Smooth muscle cell of trachea (primary cell): ENCODE results near the gene ABCG1. TPM values are rescaled to one million over a fixed set of nuclear protein-coding genes. Genes with fewer than 3 reads are reported as not detected.

Experiments
- total RNA-seq: library from RNA; depleted of rRNA; stranded (reverse); fragments of >200 nt; gene quantifications from 2 replicates; pipeline ENCODE4 v1.2.1, GENCODE V29; 2014

Gene ABCG1
- total RNA-seq, result 4.1 and 4.5 TPM in 2 replicates

DNA sequence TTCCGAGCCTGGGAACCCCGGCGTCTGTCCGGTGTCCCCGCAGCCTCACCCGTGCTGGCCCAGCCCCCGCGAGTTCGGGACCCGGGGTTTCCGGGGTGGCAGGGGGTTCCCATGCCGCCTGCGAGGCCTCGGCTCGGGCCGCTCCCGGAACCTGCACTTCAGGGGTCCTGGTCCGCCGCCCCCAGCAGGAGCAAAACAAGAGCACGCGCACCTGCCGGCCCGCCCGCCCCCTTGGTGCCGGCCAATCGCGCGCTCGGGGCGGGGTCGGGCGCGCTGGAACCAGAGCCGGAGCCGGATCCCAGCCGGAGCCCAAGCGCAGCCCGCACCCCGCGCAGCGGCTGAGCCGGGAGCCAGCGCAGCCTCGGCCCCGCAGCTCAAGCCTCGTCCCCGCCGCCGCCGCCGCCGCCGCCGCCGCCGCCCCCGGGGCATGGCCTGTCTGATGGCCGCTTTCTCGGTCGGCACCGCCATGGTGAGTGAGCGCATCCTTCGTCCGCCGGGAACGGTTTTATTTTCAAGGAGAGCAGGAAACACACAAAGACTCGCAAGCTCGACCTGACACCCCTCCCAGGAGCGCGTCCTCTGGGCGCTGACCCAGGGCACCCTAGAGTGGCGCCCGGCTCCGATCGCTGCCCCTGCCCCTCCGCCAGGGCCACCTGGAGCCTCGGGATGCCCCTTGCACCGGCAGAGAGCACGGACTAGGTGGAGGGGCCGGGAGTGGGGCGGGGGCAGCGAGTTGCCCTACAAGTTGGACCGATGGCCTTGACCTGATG, at the start of gene ABCG1:
Gene ABCG1, plus strand, starts transcription at position 305 of the 770 bp plus-strand sequence. Its CDS starts 123 bp downstream, at position 428.

DNA sequence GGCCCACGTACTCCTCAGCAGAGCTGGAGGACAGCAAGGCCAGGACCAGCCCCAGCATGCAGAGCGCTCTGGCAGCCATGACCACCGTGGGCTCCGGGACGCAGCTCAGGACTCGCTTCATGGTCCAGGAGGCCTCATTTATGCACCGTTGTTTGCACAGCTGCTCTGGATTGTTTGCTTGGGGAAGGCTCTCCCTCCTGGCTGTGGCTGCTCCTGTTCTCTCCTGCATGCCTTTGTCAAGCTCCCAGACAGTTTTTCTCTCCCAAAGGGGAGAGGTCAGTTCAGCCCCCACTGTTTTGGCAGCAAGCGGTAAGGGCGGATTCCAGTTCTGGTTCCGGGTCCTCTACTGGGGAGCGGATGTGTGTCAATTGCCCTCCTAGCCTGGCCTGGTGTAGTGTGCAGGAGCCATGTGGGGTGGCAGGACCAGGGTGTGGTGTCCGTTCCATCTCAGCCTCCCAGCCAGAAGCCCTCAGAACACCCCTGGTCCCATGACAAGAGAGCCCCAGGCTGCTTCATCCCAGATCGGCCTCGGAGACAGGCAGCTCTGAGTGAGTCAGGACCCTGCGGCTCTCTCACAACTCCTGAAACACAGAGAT, 96.5 kb downstream of the ABCG1 start, which contains the start of gene TFF3:
Gene TFF3, minus strand, starts transcription at position 114 of the 596 bp plus-strand sequence. Its CDS starts 35 bp downstream, at position 79.

Other genes starting within 250 kb of the ABCG1 start
- 6.9 and 7.0 TPM in 2 replicates for gene ZBTB21, start 208.8 kb upstream of the ABCG1 start, total RNA-seq
- gene UMODL1, start 147.8 kb upstream of the ABCG1 start, total RNA-seq, result not detected in 2 replicates
- 0.17 and 0.29 TPM in 2 replicates for gene TFF3, start 96.3 kb downstream of the ABCG1 start, total RNA-seq
- not detected in 2 replicates for gene TFF2, start 131.9 kb downstream of the ABCG1 start, total RNA-seq
- gene TFF1, start 147.4 kb downstream of the ABCG1 start, total RNA-seq, result not detected in 2 replicates
- gene TMPRSS3, start 176.9 kb downstream of the ABCG1 start, total RNA-seq, result not detected in 2 replicates
- gene UBASH3A, start 184.8 kb downstream of the ABCG1 start, total RNA-seq, result not detected in 2 replicates